Measurements from ENCODE around the gene PLPP7.
"Not testable (repeated sequence)": the region's sequence is repeated elsewhere in the genome, so short reads cannot be mapped to it uniquely, and the experiment has no call there.

The PLPP7 gene

DNA sequence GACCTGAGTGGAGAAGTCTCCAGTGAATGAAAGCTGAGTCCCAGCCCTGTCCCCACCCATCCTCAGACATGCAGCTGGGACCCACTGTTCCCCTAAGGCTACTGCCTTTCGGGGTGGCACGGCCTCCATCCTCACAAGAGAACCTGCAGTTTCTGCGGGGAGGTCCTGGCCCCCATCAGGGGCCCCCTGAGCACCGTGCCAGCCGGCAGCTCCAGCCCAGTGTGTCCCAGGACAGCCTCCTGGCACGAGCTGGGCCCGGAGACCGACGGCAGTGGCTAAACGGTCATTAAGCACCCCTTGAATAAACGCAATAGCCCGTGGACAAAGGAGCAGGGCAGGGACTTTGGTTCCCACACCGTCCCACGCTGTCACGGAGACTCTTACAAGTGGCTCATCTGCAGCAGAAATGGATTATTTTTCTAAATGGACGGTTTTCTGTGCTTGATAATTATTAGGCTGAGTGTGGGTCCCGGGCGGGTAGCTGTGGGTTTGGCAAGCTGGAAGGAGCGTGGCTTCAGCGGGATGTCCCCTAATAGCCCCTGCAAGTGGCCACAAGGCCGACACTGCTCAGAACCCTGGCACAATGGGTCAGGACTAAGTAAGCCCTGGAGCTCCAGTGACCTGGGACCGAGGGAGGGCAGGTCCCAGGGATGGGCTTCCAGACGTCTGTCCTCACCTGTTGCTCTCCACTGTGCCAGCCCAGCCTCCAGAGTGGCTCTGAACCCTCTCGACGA, 30.7 kb upstream of the PLPP7 start:
- Histone ChIP-seq H3K4me3 (ENCODE audit: low read depth, low read length) (no peak overlapping the region), H3K27me3 (ENCODE audit: control insufficient read depth, insufficient read depth, low read length) (no peaks in the 10 kb centered on the region), H3K36me3 (ENCODE audit: control insufficient read depth, insufficient read depth, low read length) (no peaks in the 10 kb centered on the region), H3K27ac (ENCODE audit: low read depth, low read length) (no peak overlapping the region), H3K4me1 (ENCODE audit: control insufficient read depth, insufficient read depth, low read length) (0 out of 2 replicates have a peak, but pooled peaks cover 6% of the 10 kb centered on the region), H3K9ac (ENCODE audit: low read depth, low read length) (no peak overlapping the region), H3K9me3 (ENCODE audit: control insufficient read depth, insufficient read depth, low read length) (no peaks in the 10 kb centered on the region)

- Histone ChIP-seq H3K9ac (ENCODE audit: low read depth, low read length) (no peak overlapping the region), H3K4me1 (ENCODE audit: control insufficient read depth, insufficient read depth, low read length) (0 out of 2 replicates have a peak, but pooled peaks cover 6% of the 10 kb centered on the region), H3K4me3 (ENCODE audit: low read depth, low read length) (no peak overlapping the region), H3K36me3 (ENCODE audit: control insufficient read depth, insufficient read depth, low read length) (no peaks in the 10 kb centered on the region), H3K9me3 (ENCODE audit: control insufficient read depth, insufficient read depth, low read length) (no peaks in the 10 kb centered on the region), H3K27me3 (ENCODE audit: control insufficient read depth, insufficient read depth, low read length) (no peaks in the 10 kb centered on the region), H3K27ac (ENCODE audit: low read depth, low read length) (no peak overlapping the region)
These were observed 30.1 kb upstream of the PLPP7 start for GRCh38 chr9:131259432-131259898.

DNA sequence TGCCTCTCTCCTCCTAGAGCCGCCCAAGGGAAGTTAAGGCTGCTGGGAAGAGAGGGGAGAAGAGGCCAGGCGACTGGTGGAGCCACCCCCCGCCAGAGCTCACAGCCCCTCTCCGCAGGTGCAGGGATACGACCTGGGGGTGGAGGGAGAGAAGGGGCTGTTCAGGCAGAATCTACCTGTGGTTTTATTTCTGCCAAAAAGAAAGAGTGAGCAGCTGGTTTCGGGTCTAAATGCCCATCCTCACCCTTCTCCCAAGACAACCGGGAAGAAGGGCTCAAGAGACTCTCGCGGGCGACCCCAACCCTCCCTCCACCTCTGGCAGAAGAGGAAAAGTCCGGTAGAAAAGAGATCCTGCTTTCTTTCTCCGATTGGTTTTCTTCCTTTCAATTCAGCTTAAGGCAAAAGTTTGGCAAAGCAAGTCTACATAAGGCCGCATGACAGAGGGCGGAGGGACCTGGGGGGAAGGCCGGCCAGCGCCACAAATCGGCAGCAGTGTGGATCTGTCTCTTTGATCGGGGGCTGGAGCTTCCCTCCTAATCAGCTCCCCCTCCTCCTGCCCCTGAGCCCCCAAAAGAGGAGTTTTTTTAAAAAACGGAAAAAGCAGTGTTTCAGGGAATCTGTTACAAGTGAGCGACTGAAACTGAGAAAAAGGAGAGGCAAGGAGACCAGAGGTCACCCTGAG, 29.5 kb upstream of the PLPP7 start:
- Histone ChIP-seq H3K9me3 (ENCODE audit: control insufficient read depth, insufficient read depth, low read length) (no peaks in the 10 kb centered on the region), H3K36me3 (ENCODE audit: control insufficient read depth, insufficient read depth, low read length) (no peaks in the 10 kb centered on the region), H3K9ac (ENCODE audit: low read depth, low read length) (no peak overlapping the region), H3K4me1 (ENCODE audit: control insufficient read depth, insufficient read depth, low read length) (0 out of 2 replicates have a peak, but pooled peaks cover 6% of the 10 kb centered on the region), H3K27me3 (ENCODE audit: control insufficient read depth, insufficient read depth, low read length) (no peaks in the 10 kb centered on the region), H3K4me3 (ENCODE audit: low read depth, low read length) (no peak overlapping the region), H3K27ac (ENCODE audit: low read depth, low read length) (no peak overlapping the region)

- no peaks in the 10 kb centered on the region for H3K27me3 ChIP-seq (ENCODE audit: control insufficient read depth, insufficient read depth, low read length)
- no peak overlapping the region for H3K27ac ChIP-seq (ENCODE audit: low read depth, low read length)
- H3K36me3 ChIP-seq (ENCODE audit: control insufficient read depth, insufficient read depth, low read length): no peaks in the 10 kb centered on the region
- H3K9me3 ChIP-seq (ENCODE audit: control insufficient read depth, insufficient read depth, low read length): no peaks in the 10 kb centered on the region
- H3K4me3 ChIP-seq (ENCODE audit: low read depth, low read length): no peak overlapping the region
- H3K9ac ChIP-seq (ENCODE audit: low read depth, low read length): no peak overlapping the region
- 0 out of 2 replicates have a peak, but pooled peaks cover 3% of the 10 kb centered on the region for H3K4me1 ChIP-seq (ENCODE audit: control insufficient read depth, insufficient read depth, low read length)
These were observed 28.6 kb upstream of the PLPP7 start for GRCh38 chr9:131260751-131261452.

GRCh38 chr9:131262327-131263032, 27.0 kb upstream of the PLPP7 start:
- Histone ChIP-seq H3K27me3 (ENCODE audit: control insufficient read depth, insufficient read depth, low read length) (no peaks in the 10 kb centered on the region), H3K27ac (ENCODE audit: low read depth, low read length) (no peak overlapping the region), H3K9ac (ENCODE audit: low read depth, low read length) (no peak overlapping the region), H3K36me3 (ENCODE audit: control insufficient read depth, insufficient read depth, low read length) (no peaks in the 10 kb centered on the region), H3K4me1 (ENCODE audit: control insufficient read depth, insufficient read depth, low read length) (no peaks in the 10 kb centered on the region), H3K4me3 (ENCODE audit: low read depth, low read length) (no peak overlapping the region), H3K9me3 (ENCODE audit: control insufficient read depth, insufficient read depth, low read length) (no peaks in the 10 kb centered on the region)

DNA sequence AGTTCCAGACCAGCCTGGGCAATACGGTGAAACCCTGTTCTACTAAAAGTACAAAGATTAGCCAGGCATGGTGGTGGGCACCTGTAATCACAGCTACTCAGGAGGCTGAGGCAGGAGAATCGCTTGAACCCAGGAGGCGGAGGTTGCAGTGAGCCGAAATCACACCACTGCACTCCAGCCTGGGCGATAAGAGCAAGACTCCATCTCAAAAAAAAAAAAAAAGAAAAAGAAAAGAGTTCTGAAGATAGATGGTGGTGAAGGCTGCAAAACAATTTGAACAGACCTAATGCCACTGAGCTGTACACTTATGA, 26.5 kb upstream of the PLPP7 start:
- not testable (repeated sequence) for H3K9ac ChIP-seq (ENCODE audit: low read depth, low read length); H3K36me3 ChIP-seq (ENCODE audit: control insufficient read depth, insufficient read depth, low read length); H3K4me1 ChIP-seq (ENCODE audit: control insufficient read depth, insufficient read depth, low read length); H3K4me3 ChIP-seq (ENCODE audit: low read depth, low read length); H3K9me3 ChIP-seq (ENCODE audit: control insufficient read depth, insufficient read depth, low read length); H3K27me3 ChIP-seq (ENCODE audit: control insufficient read depth, insufficient read depth, low read length); H3K27ac ChIP-seq (ENCODE audit: low read depth, low read length)

DNA sequence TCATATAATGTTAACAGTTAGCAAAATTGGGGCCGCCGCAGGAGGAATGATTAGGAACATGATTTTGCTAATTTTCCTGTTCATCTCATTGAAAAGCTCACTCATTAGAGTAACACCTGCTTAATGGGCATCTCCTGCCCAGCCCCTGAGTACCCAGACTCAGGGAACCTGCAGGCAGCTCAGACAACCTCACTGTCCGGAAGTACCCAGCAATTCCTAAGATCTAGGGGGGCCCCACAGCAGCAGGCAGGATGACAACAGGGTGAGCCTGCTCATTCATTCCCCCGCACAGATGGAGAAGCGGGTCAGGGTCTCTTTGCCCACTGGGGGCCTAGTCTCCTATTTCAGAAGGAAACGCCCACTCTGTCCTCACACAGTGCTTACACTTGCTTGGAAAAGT, 25.8 kb upstream of the PLPP7 start:
- Histone ChIP-seq H3K9me3 (ENCODE audit: control insufficient read depth, insufficient read depth, low read length) (no peaks in the 10 kb centered on the region), H3K4me3 (ENCODE audit: low read depth, low read length) (no peak overlapping the region), H3K27me3 (ENCODE audit: control insufficient read depth, insufficient read depth, low read length) (no peaks in the 10 kb centered on the region), H3K36me3 (ENCODE audit: control insufficient read depth, insufficient read depth, low read length) (no peaks in the 10 kb centered on the region), H3K4me1 (ENCODE audit: control insufficient read depth, insufficient read depth, low read length) (no peaks in the 10 kb centered on the region), H3K9ac (ENCODE audit: low read depth, low read length) (no peak overlapping the region), H3K27ac (ENCODE audit: low read depth, low read length) (no peak overlapping the region)

GRCh38 chr9:131264231-131264630, 25.3 kb upstream of the PLPP7 start:
- Histone ChIP-seq H3K36me3 (ENCODE audit: control insufficient read depth, insufficient read depth, low read length) (no peaks in the 10 kb centered on the region), H3K27ac (ENCODE audit: low read depth, low read length) (no peak overlapping the region), H3K9me3 (ENCODE audit: control insufficient read depth, insufficient read depth, low read length) (no peaks in the 10 kb centered on the region), H3K27me3 (ENCODE audit: control insufficient read depth, insufficient read depth, low read length) (no peaks in the 10 kb centered on the region), H3K4me1 (ENCODE audit: control insufficient read depth, insufficient read depth, low read length) (peaks cover 2% of the 10 kb centered on the region), H3K9ac (ENCODE audit: low read depth, low read length) (no peak overlapping the region), H3K4me3 (ENCODE audit: low read depth, low read length) (no peak overlapping the region)

- Histone ChIP-seq H3K27me3 (ENCODE audit: control insufficient read depth, insufficient read depth, low read length) (no peaks in the 10 kb centered on the region), H3K9ac (ENCODE audit: low read depth, low read length) (no peak overlapping the region), H3K27ac (ENCODE audit: low read depth, low read length) (no peak overlapping the region), H3K4me3 (ENCODE audit: low read depth, low read length) (no peak overlapping the region), H3K36me3 (ENCODE audit: control insufficient read depth, insufficient read depth, low read length) (no peaks in the 10 kb centered on the region), H3K4me1 (ENCODE audit: control insufficient read depth, insufficient read depth, low read length) (peaks cover 6% of the 10 kb centered on the region), H3K9me3 (ENCODE audit: control insufficient read depth, insufficient read depth, low read length) (no peaks in the 10 kb centered on the region)
These were observed 23.0 kb upstream of the PLPP7 start for GRCh38 chr9:131266266-131267229.
